GM19193 (cell line): ENCODE results near the gene NOS2.

Source experiments
- POLR2A ChIP-seq: IDR thresholded peaks from 4 replicates; pipeline ENCODE4 v1.6.1; 2011; ENCODE audit not compliant: insufficient read depth, insufficient read length; ENCODE audit errors: extremely low read depth

Gene NOS2

GRCh38 chr17:27741971-27742575, 58.3 kb downstream of the NOS2 start:
- no peak for TF ChIP-seq POLR2A

- no peak for TF ChIP-seq POLR2A
Observed at GRCh38 chr17:27741361-27741861, 58.9 kb downstream of the NOS2 start.

- no peak for TF ChIP-seq POLR2A
Observed at GRCh38 chr17:27733773-27734172, 66.6 kb downstream of the NOS2 start.

GRCh38 chr17:27721797-27722196, 78.5 kb downstream of the NOS2 start:
- no peak for TF ChIP-seq POLR2A
